Measurements from ENCODE around the gene PCSK5. TPM values are rescaled to one million over a fixed set of nuclear protein-coding genes. Genes with fewer than 3 reads are reported as not detected.
"Not testable (repeated sequence)": the region's sequence is repeated elsewhere in the genome, so short reads cannot be mapped to it uniquely, and the experiment has no call there.

The PCSK5 gene
- polyA plus RNA-seq, 3 donors, result 14.4 to 17.8 (median 17.3) TPM

- DNase-seq (ENCODE audit: extremely low read depth in 1 of 11, low read depth in 9 of 11, low spot score in 4 of 11), result no peak
Observed at GRCh38 chr9:75941577-75942311, 51.3 kb downstream of the PCSK5 start.

- DNase-seq (ENCODE audit: extremely low read depth in 1 of 11, low read depth in 9 of 11, low spot score in 4 of 11), result no peak
Observed at GRCh38 chr9:75946766-75947165, 56.3 kb downstream of the PCSK5 start.

- DNase-seq (ENCODE audit: extremely low read depth in 1 of 11, low read depth in 9 of 11, low spot score in 4 of 11), result no peak
Observed at GRCh38 chr9:75947233-75947632, 56.8 kb downstream of the PCSK5 start.

- no peak for DNase-seq (ENCODE audit: extremely low read depth in 1 of 11, low read depth in 9 of 11, low spot score in 4 of 11)
Observed at GRCh38 chr9:75950998-75951397, 60.5 kb downstream of the PCSK5 start.

- no peak for DNase-seq (ENCODE audit: extremely low read depth in 1 of 11, low read depth in 9 of 11, low spot score in 4 of 11)
Observed at GRCh38 chr9:75953218-75953617, 62.7 kb downstream of the PCSK5 start.

GRCh38 chr9:75956161-75956560 is 65.7 kb downstream of the PCSK5 start:
- DNase-seq (ENCODE audit: extremely low read depth in 1 of 11, low read depth in 9 of 11, low spot score in 4 of 11), result no peak

GRCh38 chr9:75957116-75957515 is 66.6 kb downstream of the PCSK5 start:
- DNase-seq (ENCODE audit: extremely low read depth in 1 of 11, low read depth in 9 of 11, low spot score in 4 of 11), result no peak

- peak in 2 of 11 donors; percentile 18 to 25 for DNase-seq (ENCODE audit: extremely low read depth in 1 of 11, low read depth in 9 of 11, low spot score in 4 of 11)
Observed at GRCh38 chr9:75958226-75958625, 67.8 kb downstream of the PCSK5 start.

- peak in 2 of 11 donors; percentile 23 to 26 for DNase-seq (ENCODE audit: extremely low read depth in 1 of 11, low read depth in 9 of 11, low spot score in 4 of 11)
Observed at GRCh38 chr9:75960551-75960950, 70.1 kb downstream of the PCSK5 start.

GRCh38 chr9:75962013-75962661 is 71.7 kb downstream of the PCSK5 start:
- DNase-seq (ENCODE audit: extremely low read depth in 1 of 11, low read depth in 9 of 11, low spot score in 4 of 11), result no peak

GRCh38 chr9:75962662-75963036 is 72.2 kb downstream of the PCSK5 start:
- DNase-seq (ENCODE audit: extremely low read depth in 1 of 11, low read depth in 9 of 11, low spot score in 4 of 11), result no peak

- DNase-seq (ENCODE audit: extremely low read depth in 1 of 11, low read depth in 9 of 11, low spot score in 4 of 11), result not testable (repeated sequence)
Observed at GRCh38 chr9:75963321-75963720, 72.8 kb downstream of the PCSK5 start.

- no peak for DNase-seq (ENCODE audit: extremely low read depth in 1 of 11, low read depth in 9 of 11, low spot score in 4 of 11)
Observed at GRCh38 chr9:75964427-75964826, 74.0 kb downstream of the PCSK5 start.

- no peak for DNase-seq (ENCODE audit: extremely low read depth in 1 of 11, low read depth in 9 of 11, low spot score in 4 of 11)
Observed at GRCh38 chr9:75965231-75965630, 74.8 kb downstream of the PCSK5 start.

- DNase-seq (ENCODE audit: extremely low read depth in 1 of 11, low read depth in 9 of 11, low spot score in 4 of 11), result no peak
Observed at GRCh38 chr9:75967556-75967955, 77.1 kb downstream of the PCSK5 start.

GRCh38 chr9:75974016-75974766 is 83.7 kb downstream of the PCSK5 start:
- DNase-seq (ENCODE audit: extremely low read depth in 1 of 11, low read depth in 9 of 11, low spot score in 4 of 11), result no peak

GRCh38 chr9:75975071-75975470 is 84.6 kb downstream of the PCSK5 start:
- DNase-seq (ENCODE audit: extremely low read depth in 1 of 11, low read depth in 9 of 11, low spot score in 4 of 11), result no peak

- DNase-seq (ENCODE audit: extremely low read depth in 1 of 11, low read depth in 9 of 11, low spot score in 4 of 11), result no peak
Observed at GRCh38 chr9:75976549-75976948, 86.1 kb downstream of the PCSK5 start.

- no peak for DNase-seq (ENCODE audit: extremely low read depth in 1 of 11, low read depth in 9 of 11, low spot score in 4 of 11)
Observed at GRCh38 chr9:75979362-75979761, 88.9 kb downstream of the PCSK5 start.
